Occipital lobe (tissue), 2 donors: ENCODE results near the gene TTC7B. TPM values are rescaled to one million over a fixed set of nuclear protein-coding genes. Genes with fewer than 3 reads are reported as not detected.
A peak's percentile ranks its signal among the peaks of the same experiment; 100 is the strongest.

ENCODE experiments used
- DNase-seq: peaks from one replicate; lab custom pipeline; 2025; lab: John Stamatoyannopoulos, UW
- total RNA-seq: library from RNA; depleted of rRNA; stranded (reverse); fragments of >200 nt; gene quantifications from one replicate; pipeline ENCODE4 v1.2.3, GENCODE V29; 2014

TTC7B gene
- total RNA-seq, 1 donor from 2014 or later: 23.2 TPM

DNA sequence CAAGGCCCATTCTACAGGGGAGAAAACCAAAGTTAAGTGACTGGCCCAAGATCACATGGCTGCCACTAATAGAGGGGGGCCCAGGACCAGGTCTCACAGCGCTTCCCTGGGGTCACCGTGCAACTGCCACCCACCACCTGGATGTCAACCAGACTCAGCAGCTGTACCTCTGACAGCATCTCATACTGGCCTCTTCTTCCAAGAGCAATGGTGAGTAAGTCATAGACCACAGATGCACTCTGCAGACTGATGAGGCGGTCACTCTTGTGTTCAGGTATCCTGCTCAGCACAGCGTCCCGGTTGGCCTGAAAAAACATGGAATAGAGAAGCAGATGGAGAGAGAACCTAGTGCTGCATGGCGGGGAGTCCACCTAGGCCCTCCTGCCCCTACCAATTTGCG is 139.9 kb downstream of the TTC7B start:
- no peak for DNase-seq

DNA sequence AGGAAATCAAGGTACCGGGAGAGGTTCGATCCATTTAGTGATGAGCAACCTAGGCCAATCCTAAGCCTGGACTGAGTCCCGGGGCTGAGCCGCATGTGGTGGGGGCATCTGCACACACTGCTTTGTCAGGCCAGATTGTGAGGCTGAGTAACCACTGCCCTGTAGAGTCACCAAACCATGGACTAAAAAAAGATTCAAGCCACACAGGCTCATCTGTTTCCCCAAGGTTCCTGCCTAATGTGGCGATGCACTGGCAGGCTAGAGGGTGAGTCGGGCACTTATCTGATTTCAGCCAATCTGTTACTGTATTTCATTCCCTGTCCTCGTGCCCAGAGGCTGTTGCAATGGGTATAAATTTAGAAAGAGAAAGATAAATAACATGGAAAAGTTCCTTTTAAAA is 140.8 kb downstream of the TTC7B start:
- no peak for DNase-seq

DNA sequence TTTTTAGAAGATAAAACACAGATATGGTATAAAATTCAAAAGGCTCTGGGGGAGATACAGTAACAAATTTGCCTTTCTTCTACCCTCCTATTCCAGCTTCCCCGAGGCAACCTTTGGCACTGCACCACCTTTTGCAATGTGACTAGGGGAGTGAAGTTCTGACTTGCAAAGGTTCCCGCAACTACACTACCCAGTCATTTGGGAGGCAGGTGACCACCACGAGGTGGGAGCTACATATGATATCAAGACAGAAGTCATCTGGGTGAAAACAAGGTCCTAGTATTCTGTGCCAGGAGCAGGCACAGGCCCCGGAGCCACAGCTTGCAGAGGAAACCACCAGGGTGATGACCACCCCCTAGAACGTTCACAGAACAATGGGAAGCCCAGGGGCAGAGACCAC is 141.5 kb downstream of the TTC7B start:
- DNase-seq: no peak

DNA sequence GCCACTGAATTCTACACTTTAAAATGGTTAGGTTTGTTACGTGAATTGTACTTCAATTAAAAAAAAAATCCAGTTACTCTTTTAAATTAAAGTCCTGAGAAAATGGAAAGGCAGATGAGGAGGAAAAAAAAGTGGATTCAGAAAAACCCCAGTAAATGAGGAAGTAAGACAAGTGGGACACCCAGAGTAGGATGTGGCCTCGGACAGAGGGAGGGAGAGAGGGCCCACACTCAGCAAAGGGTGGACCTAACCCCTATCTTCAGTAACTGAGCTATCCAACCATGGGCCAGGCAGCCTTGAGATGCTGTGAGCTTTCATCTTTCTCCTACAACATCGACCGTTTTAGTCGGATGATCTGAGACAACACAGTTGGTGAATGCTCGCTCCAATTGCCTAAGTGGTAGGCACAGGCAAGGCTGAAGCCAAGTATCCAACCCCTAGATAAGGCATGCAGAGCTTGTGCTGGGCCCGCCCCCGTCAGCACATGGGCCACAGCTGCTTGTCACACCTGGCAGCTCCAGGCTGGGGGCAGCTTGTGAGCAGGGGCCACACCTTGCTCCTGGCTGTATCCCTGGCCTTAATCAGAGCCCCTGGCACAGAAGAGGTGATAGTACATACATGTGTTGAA is 142.1 kb downstream of the TTC7B start:
- DNase-seq: no peak

DNA sequence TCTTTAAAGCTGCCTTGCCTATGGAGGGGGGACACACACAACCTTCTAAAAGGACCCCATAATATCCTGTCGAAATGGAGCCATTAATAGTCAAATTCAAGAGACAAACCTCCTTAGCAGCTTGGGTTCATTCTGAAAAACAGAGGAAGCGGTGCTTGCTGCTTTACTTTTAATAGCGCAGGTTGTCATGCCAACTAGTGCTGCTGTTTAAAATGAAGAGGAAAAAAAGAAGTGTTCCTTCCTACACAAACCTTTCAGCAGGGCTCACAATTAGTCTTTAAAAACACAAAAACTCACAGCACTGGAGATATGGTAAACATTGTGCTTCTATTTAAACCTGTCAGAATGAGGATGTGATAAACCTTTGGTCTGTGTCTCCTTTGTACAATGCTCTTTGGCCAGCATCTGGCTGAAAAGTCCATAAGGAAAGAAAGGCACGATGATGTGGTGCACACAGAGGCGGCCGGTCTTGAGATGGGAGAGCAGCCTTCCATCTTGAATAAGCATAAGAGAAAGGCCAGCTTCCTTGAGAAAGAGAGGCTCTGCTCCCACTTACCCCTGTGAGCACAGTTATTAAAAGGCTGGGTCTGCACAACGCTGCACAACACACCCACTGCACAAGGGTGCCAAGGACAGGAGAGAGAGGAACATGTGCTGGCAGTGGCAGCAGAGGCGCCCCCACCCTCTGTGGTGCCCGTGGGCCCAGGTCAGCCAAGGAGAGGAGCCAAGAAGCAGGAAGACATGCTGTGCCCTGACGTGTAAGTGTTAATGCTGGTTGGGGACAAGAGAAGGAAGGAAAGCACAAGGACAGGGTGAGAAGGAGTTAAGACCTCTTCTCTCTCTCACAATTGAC is 144.6 kb downstream of the TTC7B start:
- DNase-seq: no peak

DNA sequence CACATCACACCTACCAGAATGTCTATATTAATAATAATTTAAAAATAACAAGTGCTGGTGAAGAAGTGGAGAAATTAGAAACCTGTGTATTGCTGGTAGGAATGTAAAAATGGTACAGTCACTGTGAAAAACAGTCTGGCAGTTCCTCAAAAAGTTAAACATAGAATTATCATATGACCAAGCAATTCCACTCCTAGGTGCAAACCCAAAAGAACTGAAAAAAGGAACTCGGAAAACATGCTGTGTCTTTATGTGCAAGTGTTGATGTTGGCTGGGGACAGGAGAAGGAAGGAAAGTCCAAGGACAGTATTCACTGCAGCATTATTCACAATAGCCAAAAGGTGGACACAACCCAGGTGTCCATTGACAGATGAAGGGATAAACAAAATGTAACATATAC is 146.5 kb downstream of the TTC7B start:
- no peak for DNase-seq

DNA sequence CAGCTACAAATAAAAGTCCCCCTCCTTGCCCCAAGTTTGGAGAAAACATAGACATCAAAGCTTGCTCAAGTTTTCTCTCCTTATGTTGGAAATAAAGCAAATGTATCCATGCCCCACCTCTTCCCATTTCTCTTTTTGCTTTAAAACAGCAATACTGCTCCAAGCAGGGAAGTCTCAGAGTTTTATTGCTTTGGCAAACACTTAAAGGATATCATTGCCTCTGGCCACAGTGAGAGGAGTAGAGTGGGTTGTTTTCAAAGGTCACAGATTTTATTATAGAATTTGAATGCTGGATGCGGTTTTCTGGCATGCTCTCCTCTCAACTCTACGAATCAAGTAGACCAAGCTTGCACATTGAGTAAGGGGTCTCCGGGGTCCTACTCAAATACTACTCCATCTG is 149.7 kb downstream of the TTC7B start:
- no peak for DNase-seq

DNA sequence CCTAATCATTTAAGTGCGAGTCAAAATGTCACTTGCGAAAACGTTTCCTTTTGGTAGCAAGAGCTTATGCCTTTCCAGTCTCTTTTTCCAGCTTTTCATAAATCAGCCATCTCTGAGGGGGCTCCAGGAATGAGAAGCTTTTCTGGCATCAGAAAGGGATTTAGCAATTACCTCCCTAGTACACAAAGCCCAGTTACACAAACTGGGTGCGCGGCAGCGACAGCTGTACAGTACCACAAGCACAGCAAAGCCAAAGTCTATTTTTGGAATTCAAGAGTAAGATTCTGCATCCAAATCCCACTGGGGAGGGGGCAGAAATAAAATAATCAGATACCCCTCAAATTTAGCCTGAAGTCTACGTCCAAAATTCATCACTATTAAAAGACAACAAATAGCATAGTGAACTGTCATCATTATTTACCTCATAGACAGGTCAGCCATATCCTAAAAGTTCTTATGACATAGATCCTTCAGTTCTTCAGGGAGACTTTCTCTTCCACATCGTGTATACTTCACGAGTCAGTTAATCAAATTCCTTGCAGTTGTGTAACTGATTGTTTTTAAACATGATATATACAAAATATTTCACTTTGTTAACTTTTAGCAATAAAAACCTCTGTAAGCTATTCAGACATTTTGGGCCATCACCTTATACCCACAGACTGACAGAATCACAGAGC is 150.8 kb downstream of the TTC7B start:
- no peak for DNase-seq

DNA sequence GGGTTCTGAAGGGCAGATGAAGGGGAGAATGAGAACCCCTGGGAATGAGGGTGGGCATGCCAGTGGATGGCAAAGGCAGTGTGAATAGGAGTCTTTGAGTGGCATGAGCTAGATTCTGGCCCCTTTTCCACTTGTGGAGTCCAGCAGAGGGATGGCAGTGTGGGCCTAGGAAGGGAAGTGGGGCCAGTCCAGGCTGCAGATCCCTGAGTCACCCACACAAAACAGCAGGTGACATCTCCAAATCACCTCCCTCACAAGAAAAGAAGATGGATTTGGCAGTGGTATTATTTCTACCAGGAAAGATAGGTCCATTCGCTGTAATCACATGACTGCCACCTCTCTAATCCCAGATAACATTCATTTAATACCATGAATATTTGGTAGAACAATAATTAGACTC is 151.3 kb downstream of the TTC7B start:
- no peak for DNase-seq

DNA sequence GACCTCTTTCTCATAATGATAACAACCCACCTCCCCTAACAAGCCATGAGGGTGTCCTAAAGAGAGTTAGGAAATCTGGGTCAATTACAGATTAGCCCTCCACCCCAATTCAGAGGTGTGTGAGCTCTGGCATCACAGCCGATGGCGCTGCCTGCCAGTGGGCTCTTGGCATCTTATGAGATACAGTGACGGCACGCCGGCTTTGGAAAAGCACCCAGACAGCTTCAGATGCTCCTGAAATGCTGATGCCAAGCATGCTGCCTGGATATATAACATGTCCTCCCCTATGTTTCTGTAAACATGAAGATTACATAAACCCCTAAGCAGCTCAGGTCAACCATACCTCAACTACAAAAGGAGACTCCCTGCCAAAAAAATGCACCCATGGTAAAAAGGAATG is 152.6 kb downstream of the TTC7B start:
- no peak for DNase-seq

DNA sequence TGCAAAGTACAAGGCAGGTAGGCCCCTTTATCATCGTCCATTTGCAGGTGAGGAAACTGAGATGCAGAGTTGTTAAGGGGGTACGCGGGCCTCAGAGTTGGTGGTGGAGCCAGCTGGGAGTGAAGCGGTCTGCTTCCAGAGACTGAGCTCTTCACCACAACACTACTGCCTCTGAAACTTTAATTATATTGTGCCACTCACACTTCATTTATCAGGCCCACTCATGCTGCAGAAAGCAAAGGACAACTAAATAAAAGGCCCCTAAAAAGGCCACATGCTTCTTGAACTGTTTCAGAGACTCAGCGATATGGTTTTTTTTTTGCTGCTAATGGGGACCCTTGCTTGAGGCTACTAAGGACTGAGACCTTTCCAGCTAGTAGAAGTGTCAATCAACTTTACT is 153.1 kb downstream of the TTC7B start:
- DNase-seq: no peak

DNA sequence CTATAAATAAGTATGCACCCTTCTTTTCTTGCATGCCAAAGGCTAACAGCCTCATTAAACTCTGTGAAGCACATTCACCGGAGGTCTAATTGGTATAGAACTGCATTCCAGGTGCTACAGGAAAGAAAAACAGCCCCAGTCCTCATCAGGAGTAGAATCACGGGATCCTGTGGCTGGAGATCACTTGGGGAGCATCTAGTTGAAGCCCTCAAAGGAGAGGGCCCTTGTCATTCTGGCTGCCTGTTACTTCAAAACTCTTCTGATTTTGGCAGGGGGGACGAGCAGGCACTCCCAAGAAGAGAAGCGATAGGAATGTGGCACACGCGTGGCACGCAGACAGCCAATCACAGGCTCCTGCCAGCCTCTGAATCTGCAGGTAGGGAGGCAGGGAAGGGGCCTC is 154.4 kb downstream of the TTC7B start:
- no peak for DNase-seq

DNA sequence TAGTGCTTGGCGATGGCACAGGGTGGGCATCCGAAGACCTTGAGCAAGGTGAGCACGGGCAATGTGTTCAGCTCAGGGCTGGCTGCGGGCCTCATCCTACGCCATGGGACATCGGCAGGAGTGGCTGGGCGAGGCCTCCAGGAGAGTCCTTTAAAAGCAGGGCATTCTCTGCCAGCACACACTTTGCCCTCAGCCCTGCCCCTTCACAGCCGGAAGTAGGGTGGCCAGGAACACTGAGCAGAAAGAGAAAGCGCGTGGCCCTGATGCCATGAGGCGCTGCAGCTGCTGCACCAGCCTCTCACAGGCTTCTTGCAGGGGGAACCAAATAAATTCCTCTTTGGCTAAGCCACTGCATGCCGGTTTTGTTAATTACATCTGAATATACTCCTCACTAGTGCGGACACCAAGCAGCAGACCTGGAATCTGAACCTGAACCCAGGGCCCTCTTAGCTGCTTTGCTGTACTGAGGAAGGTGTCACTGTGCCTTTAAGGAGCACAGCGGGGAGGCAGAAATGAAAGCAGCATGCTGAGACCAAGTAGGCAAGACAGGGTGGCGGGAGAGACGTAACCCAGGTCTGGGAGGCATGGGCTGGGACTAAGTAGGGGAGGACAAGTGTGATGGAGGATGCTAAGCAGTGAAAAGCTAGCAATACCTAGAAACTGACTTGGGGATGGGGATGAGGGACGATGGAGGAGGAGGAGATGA is 155.2 kb downstream of the TTC7B start:
- DNase-seq: no peak

DNA sequence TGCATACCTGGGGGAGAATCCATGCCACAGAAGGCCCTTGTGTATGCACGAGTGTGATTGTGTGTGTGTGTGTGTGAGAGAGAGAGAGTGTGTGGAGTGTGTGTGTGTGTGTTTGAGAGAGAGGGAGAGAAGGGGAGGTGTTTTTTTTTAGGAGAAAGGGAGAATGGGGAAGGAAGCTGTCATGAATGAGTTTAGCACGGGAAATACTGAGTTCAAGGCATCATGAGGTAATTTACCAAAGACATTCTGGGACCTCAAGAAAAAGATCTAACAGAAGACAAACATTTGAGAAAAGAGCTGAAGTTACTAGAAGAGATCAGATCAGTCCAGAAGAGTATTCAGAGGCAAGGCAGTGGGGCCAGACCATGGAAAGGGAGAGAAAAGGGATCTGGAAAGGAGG is 157.1 kb downstream of the TTC7B start:
- DNase-seq: no peak

DNA sequence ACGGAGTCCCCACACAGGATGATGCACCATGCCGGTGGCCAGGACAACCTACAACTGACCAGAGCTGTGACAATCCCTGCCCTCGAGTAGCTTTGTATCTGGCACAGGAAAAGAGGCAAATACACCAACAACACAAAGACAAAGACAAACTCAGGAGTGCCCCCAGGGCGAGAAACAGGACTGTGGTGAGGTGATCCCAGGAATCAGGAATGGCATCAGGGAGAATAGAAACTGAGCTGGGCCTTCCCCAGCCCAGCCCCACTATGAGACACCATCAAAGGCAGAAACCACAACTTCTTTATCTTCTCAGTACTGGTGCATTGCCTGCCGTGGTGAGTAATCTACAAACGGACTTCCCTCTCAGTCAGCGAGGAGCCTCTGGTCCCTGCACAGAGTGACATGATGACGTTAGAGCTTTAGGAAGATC is 157.7 kb downstream of the TTC7B start:
- no peak for DNase-seq

DNA sequence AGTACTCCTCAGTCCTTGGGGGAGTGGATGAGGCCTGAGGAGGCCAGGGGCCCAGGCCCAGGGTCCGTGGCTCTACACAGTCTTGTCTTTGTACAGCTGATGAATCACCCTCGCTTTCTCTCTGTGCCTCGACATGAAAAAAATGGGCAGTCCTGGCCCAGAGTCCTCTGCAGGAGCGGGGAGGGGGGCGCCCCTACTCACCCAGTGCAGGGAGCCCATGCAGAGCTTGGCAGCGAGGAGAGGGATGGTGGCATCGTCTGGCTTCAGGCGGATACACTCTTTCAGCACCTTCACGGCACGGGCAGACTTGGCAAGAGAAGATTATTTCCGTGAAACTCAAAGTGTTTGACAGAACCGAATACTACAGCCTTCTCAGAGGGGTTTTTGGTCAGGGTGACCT is 159.3 kb downstream of the TTC7B start:
- DNase-seq: peak; percentile 41

DNA sequence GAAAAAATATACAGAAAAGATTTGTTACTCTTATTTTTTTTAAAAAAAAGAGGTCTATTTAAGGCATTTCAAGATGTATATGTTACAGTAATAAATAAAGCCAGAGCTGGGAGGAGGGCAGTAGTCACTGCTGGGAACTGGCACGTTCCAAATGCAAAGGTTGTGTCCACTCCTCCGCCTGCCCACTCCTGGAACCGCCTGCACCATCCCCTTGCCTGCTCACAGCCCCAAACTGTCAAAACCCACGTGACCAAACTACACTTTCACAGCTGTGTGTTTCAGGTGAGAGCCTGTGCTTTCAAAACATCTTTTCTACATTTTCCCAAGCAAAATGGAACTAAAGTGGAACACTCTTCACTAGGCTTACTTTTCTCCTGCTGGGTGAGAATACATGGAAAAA is 160.4 kb downstream of the TTC7B start:
- DNase-seq: no peak

DNA sequence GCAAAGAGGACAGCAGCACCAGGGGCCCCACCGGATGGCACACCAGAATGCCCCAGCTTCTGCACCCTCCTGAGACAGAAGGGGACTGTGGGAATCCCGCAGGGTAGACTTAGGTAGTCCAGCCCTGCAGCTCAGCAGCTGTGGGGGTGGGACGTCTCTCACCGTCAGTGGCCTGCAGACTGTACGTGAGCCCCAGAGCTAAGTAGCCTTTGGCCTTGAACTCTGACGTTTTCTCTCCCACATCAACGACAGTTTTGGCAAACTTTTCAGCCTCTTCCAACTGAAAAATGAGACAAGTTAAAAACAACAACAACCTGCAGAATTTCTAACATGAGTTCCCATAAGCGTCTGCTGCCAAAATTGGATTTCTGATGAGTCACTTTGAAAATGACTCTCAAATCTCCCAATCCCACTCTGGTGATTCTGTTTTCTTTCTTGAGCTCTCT is 161.4 kb downstream of the TTC7B start:
- DNase-seq: no peak

DNA sequence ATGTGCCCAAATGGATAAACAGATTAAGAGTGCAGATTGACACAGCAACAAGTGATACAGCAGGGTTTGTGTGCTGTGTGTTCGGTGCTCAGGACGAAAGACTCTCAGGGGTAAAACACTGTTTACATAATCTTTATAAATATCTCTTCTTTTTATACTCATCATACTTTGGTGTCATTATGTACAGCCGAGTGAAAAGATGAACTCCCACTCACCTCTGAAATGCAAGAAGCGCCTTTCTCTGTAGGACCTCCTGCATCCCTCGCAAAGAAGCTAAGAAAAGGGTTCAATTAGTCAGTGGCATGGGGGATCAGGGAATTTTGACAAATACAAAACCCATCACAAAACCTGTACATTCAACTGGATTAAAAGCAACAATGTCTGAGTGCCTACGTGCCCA is 163.6 kb downstream of the TTC7B start:
- no peak for DNase-seq

DNA sequence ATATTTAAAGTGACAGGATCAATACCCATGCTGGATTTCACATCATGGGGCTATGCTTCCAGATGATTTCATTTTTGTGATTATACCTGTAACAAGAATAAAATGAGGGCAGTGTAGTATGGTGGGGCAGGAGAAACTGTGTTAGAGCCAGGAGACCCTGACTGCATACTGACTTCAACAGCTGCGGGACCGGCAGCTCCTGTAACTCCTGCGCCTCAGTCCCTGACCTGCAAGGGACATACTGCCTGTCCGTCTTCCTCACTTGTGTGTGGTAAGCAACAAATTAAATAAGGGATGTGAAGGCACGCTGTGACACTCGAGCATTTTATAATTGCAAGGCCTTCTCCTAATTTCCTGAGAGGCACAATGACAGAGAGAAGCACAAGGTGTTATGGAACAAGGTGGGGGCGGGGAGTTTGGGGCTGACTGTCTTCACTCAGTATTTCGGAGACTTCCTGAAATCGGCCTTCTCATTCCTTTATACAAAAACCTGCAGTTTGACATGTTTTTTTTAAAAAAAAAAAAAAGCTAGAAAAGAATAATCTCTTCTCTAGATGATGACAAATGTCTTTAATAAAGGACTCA is 164.2 kb downstream of the TTC7B start:
- no peak for DNase-seq

DNA sequence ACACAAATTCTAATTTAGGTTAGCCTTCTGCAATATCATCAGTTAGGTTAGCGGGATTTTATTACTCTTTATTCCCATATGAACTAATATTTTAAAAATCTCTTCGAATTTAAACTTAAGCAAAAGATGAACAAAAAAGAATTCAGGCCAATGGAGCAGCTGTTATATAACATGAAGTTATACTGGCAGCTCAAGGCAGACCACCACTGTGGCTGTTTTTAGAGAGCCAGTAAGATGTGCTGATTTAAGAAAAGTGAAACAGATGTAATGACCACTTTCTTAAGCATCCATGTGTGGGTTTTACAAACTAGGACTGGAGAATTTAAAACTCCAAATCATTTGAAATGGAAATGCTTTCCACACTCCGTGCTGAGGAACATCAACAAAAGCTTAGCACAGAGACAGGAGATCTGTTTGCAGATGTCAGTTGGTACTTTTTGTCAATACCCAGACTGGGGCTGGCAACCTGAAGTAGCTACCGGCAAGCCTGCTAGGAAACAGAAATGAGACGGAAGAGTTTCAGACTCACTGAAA is 164.9 kb downstream of the TTC7B start:
- DNase-seq: no peak
